ENCODE results near the gene ACAD8.
"Not testable (repeated sequence)": the region's sequence is repeated elsewhere in the genome, so short reads cannot be mapped to it uniquely, and the experiment has no call there.

ACAD8 gene

GRCh38 chr11:134270250-134270714 is 16.9 kb downstream of the ACAD8 start:
- DNase-seq: no peak

GRCh38 chr11:134271978-134272377 is 18.6 kb downstream of the ACAD8 start:
- no peak for DNase-seq

GRCh38 chr11:134272381-134273316 is 19.3 kb downstream of the ACAD8 start:
- no peak for DNase-seq

DNA sequence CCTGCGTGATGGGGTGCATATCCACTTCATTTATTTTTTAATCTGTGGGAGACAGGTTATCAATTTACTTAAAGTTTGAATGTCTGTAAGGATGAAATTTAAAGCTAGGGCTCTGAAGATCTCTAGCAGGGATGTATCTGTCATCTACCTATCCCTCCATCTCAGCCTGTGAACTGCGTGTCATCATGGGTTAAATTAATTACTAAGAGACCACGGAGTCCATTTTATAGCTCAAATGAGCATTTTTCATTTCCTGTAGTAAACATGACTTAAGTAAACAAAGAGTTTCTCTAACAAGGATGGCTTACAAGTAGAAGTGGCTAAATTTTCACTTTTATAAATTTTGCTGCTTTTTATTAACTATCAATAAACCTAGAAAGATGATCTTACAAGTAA is 19.9 kb downstream of the ACAD8 start:
- DNase-seq: no peak

- no peak for DNase-seq
Observed at GRCh38 chr11:134275188-134275533, 21.8 kb downstream of the ACAD8 start.

DNA sequence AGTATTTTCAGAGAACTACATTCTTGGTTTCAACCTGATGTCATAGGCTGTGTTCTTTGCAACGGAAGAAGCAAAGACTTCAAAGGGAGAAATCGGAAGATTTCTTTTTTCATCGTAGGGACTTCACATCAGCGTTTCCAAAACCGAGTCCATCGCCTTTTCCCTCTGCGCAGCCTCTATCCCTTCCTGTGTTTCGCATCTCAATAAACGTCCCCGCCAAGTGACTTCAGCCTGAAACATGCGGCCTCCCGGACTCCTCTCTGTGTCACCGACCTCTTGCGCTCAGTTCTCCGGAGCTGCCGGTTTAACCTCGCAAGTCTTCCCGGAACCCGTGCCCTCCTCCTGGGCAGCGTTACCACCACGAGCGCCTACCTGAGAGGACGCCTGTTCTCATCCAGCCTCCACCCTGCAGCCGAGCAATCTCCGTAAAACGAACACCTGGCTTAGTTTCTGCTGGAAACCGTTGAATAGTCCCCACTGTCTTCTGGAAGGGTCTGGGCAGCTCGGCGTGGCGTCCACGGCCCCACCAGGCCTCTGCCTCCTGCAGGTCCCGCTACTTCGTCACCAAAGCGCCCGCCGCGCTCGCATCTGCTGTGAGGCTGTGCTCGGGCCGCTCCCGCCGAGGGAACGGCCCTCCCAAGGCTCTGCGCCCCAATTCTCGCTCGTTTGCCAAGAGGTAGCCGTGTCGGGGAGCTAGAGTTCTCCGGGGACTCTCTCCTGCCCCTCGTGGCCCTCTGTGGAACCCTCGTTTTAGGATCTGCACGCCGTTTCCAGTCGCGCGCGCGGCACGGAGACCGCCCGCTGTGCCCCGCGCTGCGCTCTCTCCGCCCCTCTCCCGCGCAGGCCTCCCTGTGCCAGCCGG is 22.4 kb downstream of the ACAD8 start, which contains the start of gene GLB1L3:
GLB1L3 (plus strand) TSS at position 846 of the 862 bp plus-strand sequence. CDS start 362 bp downstream, outside the sequence.
- DNase-seq: peak; percentile 79

DNA sequence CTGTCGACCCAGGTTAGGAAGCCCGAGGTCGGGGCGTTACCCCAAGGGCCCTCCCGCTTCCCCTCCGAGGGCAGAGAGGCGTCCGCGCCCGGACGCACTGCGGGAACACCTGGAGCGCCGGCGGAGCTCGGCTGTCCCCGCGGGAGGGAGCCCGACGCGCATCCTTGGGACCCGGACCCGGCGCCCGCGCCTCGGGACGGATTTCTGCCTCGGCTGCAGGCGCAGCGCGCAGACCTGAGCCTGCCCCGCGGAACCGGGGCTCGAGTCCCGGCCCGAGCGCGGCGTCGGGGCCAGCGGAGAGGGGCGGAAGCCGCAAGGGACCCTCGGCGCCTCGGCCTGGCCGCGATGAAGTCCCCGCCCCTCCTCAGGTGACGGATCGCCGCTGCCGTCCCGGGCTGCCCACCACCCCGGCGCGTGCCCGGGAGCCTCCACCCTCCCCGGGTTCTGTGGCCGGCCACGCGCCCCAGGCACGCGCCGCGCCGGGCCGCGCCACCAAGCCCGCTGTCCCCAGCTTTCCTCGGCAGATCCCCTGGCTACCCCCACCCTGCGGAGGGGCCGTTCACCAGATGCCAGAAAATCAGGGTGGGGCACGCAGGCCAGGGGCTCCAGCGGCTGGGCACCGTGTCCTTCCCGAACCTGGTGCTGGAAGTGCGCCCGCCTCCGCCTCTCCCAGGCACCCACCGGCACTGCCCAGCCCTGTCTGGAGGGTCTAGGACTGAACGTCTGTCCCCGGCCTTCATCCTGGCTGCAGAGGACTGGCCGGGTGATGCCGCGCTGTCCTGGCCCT is 23.2 kb downstream of the ACAD8 start:
- DNase-seq: no peak

DNA sequence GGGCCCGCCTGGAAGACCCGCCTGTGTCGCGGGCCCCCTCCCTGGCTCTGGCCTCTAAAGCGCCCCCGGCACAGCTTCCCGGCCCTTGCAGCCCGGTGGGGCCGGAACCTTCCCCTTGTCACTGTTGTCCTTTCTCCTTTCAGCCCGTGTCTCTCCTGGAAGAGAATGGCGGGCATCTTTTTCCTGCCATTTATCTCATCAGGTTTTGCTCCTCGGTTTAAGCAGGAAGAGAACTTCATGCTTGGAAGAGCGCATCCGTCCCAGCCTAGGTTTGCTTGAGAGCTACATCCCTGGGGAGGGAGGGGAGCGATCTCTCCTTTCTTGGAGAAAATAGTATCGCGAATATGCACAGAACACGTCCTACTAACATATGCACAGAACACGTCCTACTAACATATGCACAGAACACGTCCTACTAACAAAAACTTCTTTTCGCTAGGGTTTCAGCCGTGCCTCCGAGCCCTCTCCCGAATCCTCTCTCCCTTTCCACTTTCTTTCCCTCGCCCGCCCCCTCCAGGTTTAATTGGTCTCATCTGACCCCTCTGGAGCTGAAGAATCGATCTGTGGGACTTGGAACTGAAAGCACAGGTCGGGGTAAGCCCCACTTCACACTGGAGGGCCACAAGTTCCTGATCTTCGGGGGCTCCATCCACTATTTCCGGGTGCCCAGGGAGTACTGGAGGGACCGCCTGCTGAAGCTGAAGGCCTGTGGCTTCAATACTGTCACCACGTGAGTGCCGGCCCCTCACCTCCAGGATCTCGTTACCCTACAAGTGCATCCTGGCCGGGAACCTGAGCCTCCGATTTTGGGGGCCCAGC is 24.0 kb downstream of the ACAD8 start:
- DNase-seq: no peak

GRCh38 chr11:134278356-134278755 is 25.0 kb downstream of the ACAD8 start:
- no peak for DNase-seq

DNA sequence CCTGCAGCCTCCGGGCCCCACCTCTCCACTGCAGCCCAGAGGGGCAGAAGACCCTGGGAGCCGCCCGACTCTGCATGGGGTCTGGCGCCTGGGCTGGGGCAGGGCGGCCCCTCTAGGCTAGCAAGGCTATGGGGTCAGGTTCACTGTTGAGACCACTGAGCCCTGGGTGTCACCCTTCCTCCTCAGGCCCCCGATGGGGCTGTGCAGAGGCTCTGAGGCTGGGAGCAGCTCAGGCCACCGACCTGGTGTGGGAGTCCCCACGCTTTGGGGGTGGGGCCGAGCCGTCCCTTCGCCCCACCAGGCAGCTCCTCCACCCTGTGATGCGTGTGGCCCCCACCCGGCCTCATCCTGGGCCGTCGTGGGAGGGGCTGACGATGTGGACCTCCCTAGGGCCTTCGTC is 28.3 kb downstream of the ACAD8 start:
- not testable (repeated sequence) for DNase-seq

GRCh38 chr11:134282121-134283045 is 29.0 kb downstream of the ACAD8 start:
- DNase-seq: no peak

- DNase-seq: no peak
Observed at GRCh38 chr11:134283461-134284230, 30.3 kb downstream of the ACAD8 start.

GRCh38 chr11:134284349-134284748 is 31.0 kb downstream of the ACAD8 start:
- not testable (repeated sequence) for DNase-seq

GRCh38 chr11:134287561-134287960 is 34.2 kb downstream of the ACAD8 start:
- DNase-seq: no peak

- DNase-seq: no peak
Observed at GRCh38 chr11:134288486-134288885, 35.1 kb downstream of the ACAD8 start.

GRCh38 chr11:134289167-134289566 is 35.8 kb downstream of the ACAD8 start:
- no peak for DNase-seq

- DNase-seq: no peak
Observed at GRCh38 chr11:134289789-134290188, 36.4 kb downstream of the ACAD8 start.

DNA sequence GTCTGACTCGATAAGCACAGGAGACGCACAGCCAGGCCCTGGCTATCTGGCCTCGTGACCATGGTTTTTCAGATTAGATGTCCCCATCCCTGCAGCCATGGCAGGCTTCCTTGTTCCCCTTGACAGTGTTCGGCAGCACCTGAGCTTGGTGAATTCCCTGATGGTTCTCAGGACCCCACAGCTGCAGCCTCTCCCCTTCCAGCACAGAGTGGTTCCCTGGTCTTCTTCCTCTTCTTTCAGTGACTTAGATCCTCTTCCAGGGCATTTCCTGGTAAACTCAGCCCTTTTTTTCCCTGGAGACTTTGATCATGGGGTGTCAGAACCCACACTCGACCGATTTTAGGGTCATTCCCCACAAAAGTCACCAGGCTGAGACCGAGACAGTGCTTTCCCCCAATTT is 37.3 kb downstream of the ACAD8 start:
- no peak for DNase-seq

DNA sequence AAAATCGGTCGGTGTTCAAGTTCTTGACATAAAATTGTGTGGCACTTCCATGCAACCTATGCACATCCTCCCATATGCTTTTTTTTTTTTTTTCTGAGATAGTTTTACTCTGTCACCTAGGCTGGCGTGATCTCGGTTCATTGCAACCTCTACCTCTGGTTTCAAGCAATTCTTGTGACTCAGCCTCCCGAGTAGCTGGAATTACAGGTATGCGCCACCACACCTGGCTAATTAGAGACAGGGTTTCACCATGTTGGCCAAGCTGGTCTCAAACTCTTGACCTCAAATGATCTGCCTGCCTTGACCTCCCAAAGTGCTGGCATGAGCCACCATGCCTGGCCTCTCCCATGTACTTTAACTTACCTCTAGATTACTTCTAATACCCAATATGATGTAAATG is 37.8 kb downstream of the ACAD8 start:
- DNase-seq: no peak

- no peak for DNase-seq
Observed at GRCh38 chr11:134292661-134293060, 39.3 kb downstream of the ACAD8 start.
